H1 (cell line): Measurements from ENCODE around the gene SEMA3C. TPM values are rescaled to one million over a fixed set of nuclear protein-coding genes. Genes with fewer than 3 reads are reported as not detected.

ENCODE experiments used
- CHD7 ChIP-seq: fragments of 300-600 bp; sonication (generic); IDR thresholded peaks from 2 replicates; pipeline ENCODE4 v1.7.1; 2012; ENCODE audit warnings: low read length, moderate library complexity, mild to moderate bottlenecking, inconsistent platforms; ENCODE audit not compliant: insufficient replicate concordance
- HDAC2 ChIP-seq, 2 experiments: fragments of 300-600 bp in 1 of 2; sonication (generic) in 1 of 2; IDR thresholded peaks; 2 replicates each; pipeline ENCODE4 v1.6.1; 2011 to 2012; ENCODE audit warnings: low read depth in 2 of 2, low read length in 2 of 2, mild to moderate bottlenecking in 2 of 2, moderate library complexity in 2 of 2, borderline replicate concordance in 1 of 2, inconsistent platforms in 1 of 2
- HDAC6 ChIP-seq: IDR thresholded peaks from one replicate; pipeline ENCODE4 v1.7.1; 2012; ENCODE audit warnings: low read depth, mild to moderate bottlenecking, inconsistent platforms, low read length, moderate library complexity
- RAD21 ChIP-seq, 2 experiments: IDR thresholded peaks in 1 of 2; conservative IDR thresholded peaks in 1 of 2; 2 replicates each; pipeline ENCODE4 v1.6.1; 2011; ENCODE audit warnings: low read depth in 2 of 2, low read length in 2 of 2, improper control_type of control experiment in 1 of 2, inconsistent platforms in 1 of 2, mild to moderate bottlenecking in 1 of 2, moderate library complexity in 1 of 2
- SIRT6 ChIP-seq: IDR thresholded peaks from one replicate; pipeline ENCODE4 v1.7.1; 2012; ENCODE audit warnings: low read length, inconsistent platforms
- TAF1 ChIP-seq: IDR thresholded peaks from 2 replicates; pipeline ENCODE4 v1.6.1; 2011; ENCODE audit warnings: mild to moderate bottlenecking, low read depth, low read length
- polyA plus RNA-seq, 7 experiments: library from polyadenylated mRNA; depleted of rRNA in 3 of 7; stranded (reverse) in 5 of 7; unstranded in 2 of 7; fragments of >200 nt in 5 of 7; fragments of 200-250 nt in 2 of 7; gene quantifications; 1 replicate in 5 of 7; 2 replicates in 1 of 7; 4 replicates in 1 of 7; pipeline versions ENCODE4 v1.2.1 to v1.2.3, GENCODE V29; 2011 to 2013; ENCODE audit warnings: missing spikeins in 2 of 7, mixed read lengths in 2 of 7
- total RNA-seq: library from RNA; stranded (reverse); fragmentation: NEBNext Ultra II Directional; extraction: Animal tissue kit (Norgen Biotek cat#: 25700); gene quantifications from 2 replicates; pipeline ENCODE4 v1.2.1, GENCODE V29; 2021

The SEMA3C gene
- total and polyA plus RNA-seq, 2 of the 8 experiments (the other 6 are each of a cell fraction or from before 2014, with no cell fraction given), result 0.15 to 1.4 TPM

- no peak for TF ChIP-seq CHD7
- TF ChIP-seq SIRT6, result no peak
- TF ChIP-seq HDAC2 (IDR thresholded peaks at IDR 0.05; ENCODE audit: borderline replicate concordance in 1 of 2, low read depth in 2 of 2, low read length in 2 of 2), result no peak
- no peak for TF ChIP-seq TAF1
- TF ChIP-seq RAD21 (IDR thresholded peaks at IDR 0.05 in 1 of 2, conservative IDR thresholded peaks at IDR 0.05 in 1 of 2; ENCODE audit: low read depth in 2 of 2, low read length in 2 of 2), result no peak
- TF ChIP-seq HDAC6, result no peak
- TF ChIP-seq, all 59 proteins: peak for 0
Observed at GRCh38 chr7:80882213-80882801, 36.5 kb downstream of the SEMA3C start (continued).
